MM.1S (cell line): ENCODE data around the gene GNB1.

Experiments used
- CTCF ChIP-seq: fragments of 300-600 bp; sonication (generic); IDR thresholded peaks from 2 replicates; pipeline ENCODE4 v1.5.1; 2016; ENCODE audit warnings: antibody characterized with exemption, low read length, mixed read lengths
- EZH2phosphoT487 ChIP-seq: fragments of 300-600 bp; sonication (generic); IDR thresholded peaks from 2 replicates; pipeline ENCODE4 v1.6.1; 2018; ENCODE audit warnings: antibody characterized with exemption, low read length

DNA sequence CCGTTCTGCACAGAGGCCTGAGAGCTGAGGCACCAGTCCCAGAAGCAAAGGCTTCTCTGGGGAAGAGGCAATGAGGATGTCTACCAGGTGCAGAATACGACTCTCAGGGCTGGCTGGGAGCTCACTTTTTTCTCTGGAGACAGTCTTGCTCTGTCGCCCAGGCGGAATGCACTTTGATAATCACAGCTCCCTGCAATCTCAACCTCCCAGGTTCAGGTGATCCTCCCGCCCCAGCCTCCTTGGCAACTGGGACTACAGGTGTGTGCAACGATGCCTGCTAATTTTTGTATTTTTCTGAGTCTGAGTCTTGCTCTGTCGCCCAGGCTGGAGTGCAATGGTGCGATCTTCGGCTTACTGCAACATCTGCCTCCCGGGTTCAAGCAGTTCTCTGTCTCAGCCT lies 130.2 kb downstream of the GNB1 start:
- TF ChIP-seq CTCF: no peak
- TF ChIP-seq EZH2phosphoT487: no peak
